Kidney epithelial cell (primary cell): ENCODE measurements around the gene CELF5. TPM values are rescaled to one million over a fixed set of nuclear protein-coding genes. Genes with fewer than 3 reads are reported as not detected.

Source experiments
- DNase-seq: peaks from one replicate; pipeline ENCODE4 v3.0.0-alpha.2; 2010; ENCODE audit warnings: low read depth
- H3K27me3 ChIP-seq: 2 replicates; pipeline ENCODE4 v1.6.0; 2011; ENCODE audit warnings: low read length; ENCODE audit not compliant: control insufficient read depth, insufficient read depth
- H3K36me3 ChIP-seq: 2 replicates; pipeline ENCODE4 v1.5.1; 2011; ENCODE audit warnings: low read length; ENCODE audit not compliant: control insufficient read depth, insufficient read depth
- H3K4me3 ChIP-seq: 2 replicates; pipeline ENCODE4 v1.5.1; 2011; ENCODE audit warnings: low read depth, mild to moderate bottlenecking, control low read depth, low read length
- CTCF ChIP-seq: IDR thresholded peaks from 2 replicates; pipeline ENCODE4 v1.5.1; 2011; ENCODE audit warnings: mild to moderate bottlenecking, moderate library complexity, low read length, control low read depth, inconsistent platforms; ENCODE audit not compliant: insufficient read depth, poor library complexity, severe bottlenecking
- total RNA-seq: library from RNA; depleted of rRNA; stranded (reverse); fragments of >200 nt; gene quantifications from 2 replicates; pipeline ENCODE4 v1.2.3, GENCODE V29; 2015

Gene CELF5
- total RNA-seq, 1 donor from 2014 or later: 0.17 TPM

GRCh38 chr19:3270902-3271301 is 46.4 kb downstream of the CELF5 start:
- TF ChIP-seq CTCF: no peak
- no peak for DNase-seq
- no peak overlapping the region for H3K4me3 ChIP-seq
- H3K36me3 ChIP-seq: no peaks in the 10 kb centered on the region
- H3K27me3 ChIP-seq: peaks cover 62% of the 10 kb centered on the region

DNA sequence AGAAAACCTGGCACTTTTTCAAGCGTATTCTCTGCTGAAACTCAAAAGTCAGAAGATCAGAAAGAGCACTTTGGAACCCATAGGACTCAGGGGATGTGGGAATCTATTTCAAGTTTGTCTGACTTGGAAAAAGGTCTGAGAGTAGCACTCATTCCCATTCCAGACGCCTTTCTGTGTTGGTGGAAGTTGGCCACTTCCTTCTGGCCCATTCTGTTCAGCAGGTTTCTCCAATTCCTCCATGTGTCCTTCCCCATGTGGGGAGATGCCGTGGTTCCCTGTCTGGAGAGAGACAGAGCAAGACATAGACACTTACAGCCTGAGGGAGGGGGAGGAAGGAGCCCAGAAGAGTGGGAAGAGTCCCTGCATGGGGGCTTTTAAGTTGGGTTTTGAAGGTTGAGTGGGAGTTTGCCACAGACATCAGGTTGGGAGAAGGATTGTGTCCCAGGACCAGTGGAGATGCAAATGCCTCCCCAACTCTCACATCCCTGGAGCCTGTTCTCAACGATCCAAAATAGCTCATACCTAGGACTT is 48.0 kb downstream of the CELF5 start:
- TF ChIP-seq CTCF: no peak
- no peaks in the 10 kb centered on the region for H3K36me3 ChIP-seq
- no peak for DNase-seq
- H3K27me3 ChIP-seq: peaks cover 54% of the 10 kb centered on the region
- H3K4me3 ChIP-seq: no peak overlapping the region

- no peaks in the 10 kb centered on the region for H3K36me3 ChIP-seq
- no peak for DNase-seq
- TF ChIP-seq CTCF: no peak
- H3K4me3 ChIP-seq: no peak overlapping the region
- peaks cover 54% of the 10 kb centered on the region for H3K27me3 ChIP-seq
Measured at GRCh38 chr19:3272952-3273351, 48.5 kb downstream of the CELF5 start.

GRCh38 chr19:3274245-3274941 is 49.9 kb downstream of the CELF5 start:
- Histone ChIP-seq H3K4me3 (no peak overlapping the region), H3K27me3 (peaks cover 58% of the 10 kb centered on the region), H3K36me3 (no peaks in the 10 kb centered on the region)
- TF ChIP-seq CTCF: no peak
- no peak for DNase-seq

GRCh38 chr19:3274942-3275582 is 50.6 kb downstream of the CELF5 start:
- peaks cover 55% of the 10 kb centered on the region for H3K27me3 ChIP-seq
- DNase-seq: no peak
- peak overlapping the region; percentile 25 for H3K4me3 ChIP-seq
- no peak for TF ChIP-seq CTCF
- H3K36me3 ChIP-seq: no peaks in the 10 kb centered on the region
